SK-N-SH (cell line): ENCODE results near the gene ENPP7.
A peak's percentile ranks its signal among the peaks of the same experiment; 100 is the strongest.

Experiments
- FOXM1 ChIP-seq: IDR thresholded peaks from 2 replicates; pipeline ENCODE4 v1.4.0; 2012; ENCODE audit warnings: low read depth, mild to moderate bottlenecking
- GABPA ChIP-seq: IDR thresholded peaks from 2 replicates; pipeline ENCODE4 v1.4.0; 2012; ENCODE audit warnings: low read depth, mild to moderate bottlenecking
- JUND ChIP-seq: IDR thresholded peaks from 2 replicates; pipeline ENCODE4 v1.4.0; 2012
- POLR2AphosphoS5 ChIP-seq: IDR thresholded peaks from 2 replicates; pipeline ENCODE4 v1.6.1; 2012; ENCODE audit warnings: low read depth, low read length
- RAD21 ChIP-seq: IDR thresholded peaks from 2 replicates; pipeline ENCODE4 v1.6.1; 2012; ENCODE audit warnings: mild to moderate bottlenecking, low read length
- RFX5 ChIP-seq: IDR thresholded peaks from 2 replicates; pipeline ENCODE4 v1.6.1; 2012; ENCODE audit warnings: mild to moderate bottlenecking, improper control_type of control experiment, low read length
- SMC3 ChIP-seq: IDR thresholded peaks from 2 replicates; pipeline ENCODE4 v1.6.1; 2012; ENCODE audit warnings: low read depth, low read length, improper control_type of control experiment
- TCF12 ChIP-seq: IDR thresholded peaks from 2 replicates; pipeline ENCODE4 v1.4.0; 2012
- TEAD4 ChIP-seq: IDR thresholded peaks from 2 replicates; pipeline ENCODE4 v1.4.0; 2012; ENCODE audit warnings: mild to moderate bottlenecking, borderline replicate concordance; ENCODE audit not compliant: insufficient read depth
- TF ChIP-seq, protein P1 (sequence below): IDR thresholded peaks from 2 replicates; pipeline ENCODE4 v1.4.0; 2012; ENCODE audit warnings: low read depth
- TF ChIP-seq, protein P2 (sequence below): fragments of 200-600 bp; sonication (generic); IDR thresholded peaks from 2 replicates; pipeline ENCODE4 v1.6.1; 2017; ENCODE audit warnings: antibody characterized with exemption, mild to moderate bottlenecking, moderate library complexity
- TF ChIP-seq, protein P3 (sequence below): IDR thresholded peaks from 2 replicates; pipeline ENCODE4 v1.6.1; 2012; ENCODE audit warnings: mild to moderate bottlenecking, low read depth, low read length, moderate library complexity

DNA sequence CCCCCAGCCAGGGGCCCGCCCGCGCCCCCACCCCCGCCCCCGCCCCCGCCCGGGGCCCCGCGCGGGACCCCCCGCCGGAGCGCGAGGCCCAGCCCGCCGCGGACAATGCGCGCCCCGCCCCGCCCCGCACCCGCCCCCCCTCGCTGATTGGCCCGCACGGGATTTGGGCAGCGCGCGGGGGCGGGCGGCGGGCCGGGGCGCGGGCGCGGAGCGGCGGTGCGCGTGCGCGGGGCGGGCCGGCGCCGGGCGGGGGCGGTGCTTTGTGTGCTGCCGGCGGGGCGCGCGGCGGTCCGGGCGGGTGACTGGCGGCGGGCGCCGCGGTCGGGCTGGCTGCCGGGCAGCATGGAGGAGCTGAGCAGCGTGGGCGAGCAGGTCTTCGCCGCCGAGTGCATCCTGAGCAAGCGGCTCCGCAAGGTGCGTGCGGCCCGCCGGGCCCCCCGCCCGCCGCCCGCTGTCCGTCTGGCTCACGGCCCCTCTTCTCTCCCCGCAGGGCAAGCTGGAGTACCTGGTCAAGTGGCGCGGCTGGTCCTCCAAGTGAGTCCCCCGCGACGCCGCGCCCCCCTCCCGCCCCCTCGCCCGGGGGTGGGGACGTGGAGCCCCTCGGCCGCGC, 47.3 kb downstream of the ENPP7 start, which contains the start of gene CBX2:
- TF ChIP-seq, protein P1, sequence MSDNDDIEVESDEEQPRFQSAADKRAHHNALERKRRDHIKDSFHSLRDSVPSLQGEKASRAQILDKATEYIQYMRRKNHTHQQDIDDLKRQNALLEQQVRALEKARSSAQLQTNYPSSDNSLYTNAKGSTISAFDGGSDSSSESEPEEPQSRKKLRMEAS, result no peak
- TF ChIP-seq TCF12 (no peak), FOXM1 (no peak), TEAD4 (no peak), SMC3 (no peak), GABPA (no peak), RFX5 (no peak), RAD21 (no peak), POLR2AphosphoS5 (no peak), JUND (no peak)
- TF ChIP-seq, protein P2, sequence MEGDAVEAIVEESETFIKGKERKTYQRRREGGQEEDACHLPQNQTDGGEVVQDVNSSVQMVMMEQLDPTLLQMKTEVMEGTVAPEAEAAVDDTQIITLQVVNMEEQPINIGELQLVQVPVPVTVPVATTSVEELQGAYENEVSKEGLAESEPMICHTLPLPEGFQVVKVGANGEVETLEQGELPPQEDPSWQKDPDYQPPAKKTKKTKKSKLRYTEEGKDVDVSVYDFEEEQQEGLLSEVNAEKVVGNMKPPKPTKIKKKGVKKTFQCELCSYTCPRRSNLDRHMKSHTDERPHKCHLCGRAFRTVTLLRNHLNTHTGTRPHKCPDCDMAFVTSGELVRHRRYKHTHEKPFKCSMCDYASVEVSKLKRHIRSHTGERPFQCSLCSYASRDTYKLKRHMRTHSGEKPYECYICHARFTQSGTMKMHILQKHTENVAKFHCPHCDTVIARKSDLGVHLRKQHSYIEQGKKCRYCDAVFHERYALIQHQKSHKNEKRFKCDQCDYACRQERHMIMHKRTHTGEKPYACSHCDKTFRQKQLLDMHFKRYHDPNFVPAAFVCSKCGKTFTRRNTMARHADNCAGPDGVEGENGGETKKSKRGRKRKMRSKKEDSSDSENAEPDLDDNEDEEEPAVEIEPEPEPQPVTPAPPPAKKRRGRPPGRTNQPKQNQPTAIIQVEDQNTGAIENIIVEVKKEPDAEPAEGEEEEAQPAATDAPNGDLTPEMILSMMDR, result peak; percentile 27; the same call in 1 of the 2 replicates
- TF ChIP-seq, protein P3, sequence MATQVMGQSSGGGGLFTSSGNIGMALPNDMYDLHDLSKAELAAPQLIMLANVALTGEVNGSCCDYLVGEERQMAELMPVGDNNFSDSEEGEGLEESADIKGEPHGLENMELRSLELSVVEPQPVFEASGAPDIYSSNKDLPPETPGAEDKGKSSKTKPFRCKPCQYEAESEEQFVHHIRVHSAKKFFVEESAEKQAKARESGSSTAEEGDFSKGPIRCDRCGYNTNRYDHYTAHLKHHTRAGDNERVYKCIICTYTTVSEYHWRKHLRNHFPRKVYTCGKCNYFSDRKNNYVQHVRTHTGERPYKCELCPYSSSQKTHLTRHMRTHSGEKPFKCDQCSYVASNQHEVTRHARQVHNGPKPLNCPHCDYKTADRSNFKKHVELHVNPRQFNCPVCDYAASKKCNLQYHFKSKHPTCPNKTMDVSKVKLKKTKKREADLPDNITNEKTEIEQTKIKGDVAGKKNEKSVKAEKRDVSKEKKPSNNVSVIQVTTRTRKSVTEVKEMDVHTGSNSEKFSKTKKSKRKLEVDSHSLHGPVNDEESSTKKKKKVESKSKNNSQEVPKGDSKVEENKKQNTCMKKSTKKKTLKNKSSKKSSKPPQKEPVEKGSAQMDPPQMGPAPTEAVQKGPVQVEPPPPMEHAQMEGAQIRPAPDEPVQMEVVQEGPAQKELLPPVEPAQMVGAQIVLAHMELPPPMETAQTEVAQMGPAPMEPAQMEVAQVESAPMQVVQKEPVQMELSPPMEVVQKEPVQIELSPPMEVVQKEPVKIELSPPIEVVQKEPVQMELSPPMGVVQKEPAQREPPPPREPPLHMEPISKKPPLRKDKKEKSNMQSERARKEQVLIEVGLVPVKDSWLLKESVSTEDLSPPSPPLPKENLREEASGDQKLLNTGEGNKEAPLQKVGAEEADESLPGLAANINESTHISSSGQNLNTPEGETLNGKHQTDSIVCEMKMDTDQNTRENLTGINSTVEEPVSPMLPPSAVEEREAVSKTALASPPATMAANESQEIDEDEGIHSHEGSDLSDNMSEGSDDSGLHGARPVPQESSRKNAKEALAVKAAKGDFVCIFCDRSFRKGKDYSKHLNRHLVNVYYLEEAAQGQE, result no peak
